Heart right ventricle (tissue), 16 donors: Measurements from ENCODE around the gene NXPH4. TPM values are rescaled to one million over a fixed set of nuclear protein-coding genes. Genes with fewer than 3 reads are reported as not detected.

ENCODE experiments used
- ATAC-seq, 8 donors: fragments of 200-7000 bp; cut with Tn5 transposase; one replicate each; pipeline ENCODE4 v1.9.1; 2020; ENCODE audit warnings: mild to moderate bottlenecking in 8 of 8, moderate library complexity in 8 of 8, moderate number of reproducible peaks in 1 of 8
- DNase-seq, 2 donors: peaks; one replicate each; pipeline ENCODE4 v3.0.0-alpha.2; 2020
- H3K27ac ChIP-seq, 10 donors: fragments of 200-600 bp; sonication (generic) in 2 of 10; one replicate each; pipeline versions ENCODE4 v1.5.0 to v1.8.0; 2020 to 2022; ENCODE audit warnings: mild to moderate bottlenecking in 3 of 10
- H3K27me3 ChIP-seq, 7 donors: fragments of 200-600 bp; one replicate each; pipeline ENCODE4 v1.8.0; 2021 to 2022; ENCODE audit warnings: mild to moderate bottlenecking in 2 of 7
- H3K36me3 ChIP-seq, 9 donors: fragments of 200-600 bp; sonication (generic) in 1 of 9; one replicate each; pipeline versions ENCODE4 v1.5.0 to v1.8.0; 2020 to 2022; ENCODE audit warnings: mild to moderate bottlenecking in 2 of 9
- H3K4me1 ChIP-seq, 9 donors: fragments of 200-600 bp; sonication (generic) in 1 of 9; one replicate each; pipeline versions ENCODE4 v1.5.0 to v1.8.0; 2020 to 2022; ENCODE audit warnings: mild to moderate bottlenecking in 4 of 9
- H3K4me3 ChIP-seq, 10 donors: fragments of 200-600 bp; sonication (generic) in 2 of 10; one replicate each; pipeline versions ENCODE4 v1.5.0 to v1.8.0; 2020 to 2022; ENCODE audit warnings: mild to moderate bottlenecking in 7 of 10, moderate library complexity in 2 of 10
- H3K9me3 ChIP-seq, 11 donors: fragments of 200-600 bp in 10 of 11; sonication (generic) in 2 of 11; one replicate each; pipeline versions ENCODE4 v1.5.0 to v1.8.0; 2013 to 2022; ENCODE audit warnings: mild to moderate bottlenecking in 2 of 11, control low read depth in 1 of 11, moderate library complexity in 1 of 11
- WGBS, 2 donors: extraction: QIAGEN DNeasy Blood & Tissue Kit; methylation state at CpG; one replicate each; pipeline ENCODE4 v1.1.7; 2013; ENCODE audit warnings: inconsistent platforms in 1 of 2; 5-methylcytosine and 5-hydroxymethylcytosine counted together
- intact Hi-C, 10 donors: fragments of 100-400 bp; cut with DNase I; formaldehyde crosslinking; loops; one replicate each; pipeline versions ENCODE4 v1.11.1 to v1.14.2; 2022
- polyA plus RNA-seq, 2 donors: library from polyadenylated mRNA; stranded (reverse); fragments of 200-250 nt; gene quantifications; one replicate each; pipeline ENCODE4 v1.2.3, GENCODE V29; 2013
- total RNA-seq, 10 donors: library from RNA; stranded (reverse); fragmentation: NEBNext Ultra II Directional in 3 of 10; extraction: Animal tissue kit (Norgen Biotek cat#: 25700) in 3 of 10; gene quantifications; one replicate each; pipeline versions ENCODE4 v1.2.1 to v1.2.4, GENCODE V29; 2021 to 2023
- TF ChIP-seq, protein P1 (sequence below), 9 donors: fragments of 200-600 bp; sonication (generic) in 2 of 9; IDR thresholded peaks; one replicate each; pipeline versions ENCODE4 v1.5.0 to v1.8.0; 2021 to 2022; ENCODE audit warnings: antibody characterized with exemption in 9 of 9, mild to moderate bottlenecking in 5 of 9, moderate library complexity in 1 of 9
- donor health status: Arrhythmogenic right ventricular cardiomyopathy.
- donor health status: ischemic (EF 13 %, LVEDD 7.1; RV severe dilation, severe dysfunction).
- donor health status: healthy with polysubstance abuse.
- donor health status: DM: no; HTN: yes; CAD: no.
- donor health status: DM: no; HTN: no; CAD: no.
- donor health status: ischemic (EF 25% LVEDD 6.9; RV normal size, moderate dysfunction).
- donor health status: ischemic (EF 25% LVEDD 5.7; RV mildly dilated, moderate dysfunction).
- donor health status: healthy.
- donor health status: DM: yes; HTN: yes; CAD: no.
- donor health status: Ischemic cardiomyopathy.
- donor health status: ischemic (EF 35%, LVEDD 5.7; RV mildly dilated, moderate dysfunction).
- donor health status: nonischemic (EF 11% LVEDD 7.7; RV severe dilation, severe dysfunction).
- donor health status: DM: yes; HTN: yes; CAD: no.
- donor health status: PGD.
- donor health status: ischemic (EF 29% LVEDD 5.4; RV normal size, mild dysfunction).
- donor health status: nonischemic (EF 23%, LVEDD 6.1; RV moderate dilation, normal function).

The NXPH4 gene
- total and polyA plus RNA-seq, 12 donors, result 0.18 to 6.2 (median 1.8) TPM

GRCh38 chr12:57169969-57170368, 46.6 kb upstream of the NXPH4 start:
- TF ChIP-seq, protein P1, sequence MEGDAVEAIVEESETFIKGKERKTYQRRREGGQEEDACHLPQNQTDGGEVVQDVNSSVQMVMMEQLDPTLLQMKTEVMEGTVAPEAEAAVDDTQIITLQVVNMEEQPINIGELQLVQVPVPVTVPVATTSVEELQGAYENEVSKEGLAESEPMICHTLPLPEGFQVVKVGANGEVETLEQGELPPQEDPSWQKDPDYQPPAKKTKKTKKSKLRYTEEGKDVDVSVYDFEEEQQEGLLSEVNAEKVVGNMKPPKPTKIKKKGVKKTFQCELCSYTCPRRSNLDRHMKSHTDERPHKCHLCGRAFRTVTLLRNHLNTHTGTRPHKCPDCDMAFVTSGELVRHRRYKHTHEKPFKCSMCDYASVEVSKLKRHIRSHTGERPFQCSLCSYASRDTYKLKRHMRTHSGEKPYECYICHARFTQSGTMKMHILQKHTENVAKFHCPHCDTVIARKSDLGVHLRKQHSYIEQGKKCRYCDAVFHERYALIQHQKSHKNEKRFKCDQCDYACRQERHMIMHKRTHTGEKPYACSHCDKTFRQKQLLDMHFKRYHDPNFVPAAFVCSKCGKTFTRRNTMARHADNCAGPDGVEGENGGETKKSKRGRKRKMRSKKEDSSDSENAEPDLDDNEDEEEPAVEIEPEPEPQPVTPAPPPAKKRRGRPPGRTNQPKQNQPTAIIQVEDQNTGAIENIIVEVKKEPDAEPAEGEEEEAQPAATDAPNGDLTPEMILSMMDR (IDR thresholded peaks at IDR 0.05), result no peak
- Histone ChIP-seq H3K27me3 (no peaks in the 10 kb centered on the region), H3K4me3 (no peak overlapping the region), H3K27ac (peak overlapping the region in 1 of 10 donors; percentile 44), H3K36me3 (peaks cover 0 to 97% (median 29%) of the 10 kb centered on the region in 9 donors), H3K4me1 (peaks cover 0 to 10% (median 0%) of the 10 kb centered on the region in 9 donors), H3K9me3 (no peaks in the 10 kb centered on the region)
- intact Hi-C loops, result loop anchor here in 2 of 10 donors (2.0 to 5.0 kb wide), 2 partner anchors 43 to 45 kb away; partner anchors contain the start of gene LRP1 (in 1 of the 2)
- no peak for DNase-seq
- no peak for ATAC-seq
- WGBS, 2 donors, result 70 to 74% methylated on average over 7 of the region's 7 CpGs

DNA sequence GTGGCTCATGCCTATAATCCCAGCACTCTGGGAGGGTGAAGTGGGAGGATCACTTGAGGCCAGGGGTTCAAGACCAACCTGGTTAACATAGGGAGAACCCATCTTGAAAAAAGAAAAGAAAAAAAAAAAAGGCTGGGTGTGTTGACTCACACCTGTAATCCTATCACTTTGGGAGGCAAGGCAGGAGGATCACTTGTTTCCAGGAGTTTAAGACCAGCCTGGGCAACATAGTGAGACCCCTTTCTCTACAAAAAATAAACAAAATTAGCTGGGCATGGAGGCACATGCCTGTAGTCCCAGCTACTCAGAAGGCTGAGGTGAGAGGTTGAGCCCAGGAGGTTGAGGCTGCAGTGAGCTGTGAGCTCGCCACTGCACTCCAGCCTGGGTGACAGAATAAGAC, 46.2 kb upstream of the NXPH4 start:
- DNase-seq (no peak), ATAC-seq (no peak)
- intact Hi-C loops, result loop anchor here in 2 of 10 donors (2.0 to 5.0 kb wide), 2 partner anchors 43 to 46 kb away; partner anchors contain the start of gene LRP1 (in 1 of the 2)
- H3K4me3 ChIP-seq, result no peak overlapping the region
- WGBS, 2 donors, result 94 to 96% methylated on average over 1 of the region's 1 CpG
- H3K4me1 ChIP-seq, result peaks cover 0 to 14% (median 4%) of the 10 kb centered on the region in 9 donors
- TF ChIP-seq, protein P1 (IDR thresholded peaks at IDR 0.05), result no peak
- H3K9me3 ChIP-seq, result no peaks in the 10 kb centered on the region
- H3K27me3 ChIP-seq, result no peaks in the 10 kb centered on the region
- peaks cover 0 to 97% (median 28%) of the 10 kb centered on the region in 9 donors for H3K36me3 ChIP-seq
- peak overlapping the region in 1 of 10 donors; percentile 10 for H3K27ac ChIP-seq

DNA sequence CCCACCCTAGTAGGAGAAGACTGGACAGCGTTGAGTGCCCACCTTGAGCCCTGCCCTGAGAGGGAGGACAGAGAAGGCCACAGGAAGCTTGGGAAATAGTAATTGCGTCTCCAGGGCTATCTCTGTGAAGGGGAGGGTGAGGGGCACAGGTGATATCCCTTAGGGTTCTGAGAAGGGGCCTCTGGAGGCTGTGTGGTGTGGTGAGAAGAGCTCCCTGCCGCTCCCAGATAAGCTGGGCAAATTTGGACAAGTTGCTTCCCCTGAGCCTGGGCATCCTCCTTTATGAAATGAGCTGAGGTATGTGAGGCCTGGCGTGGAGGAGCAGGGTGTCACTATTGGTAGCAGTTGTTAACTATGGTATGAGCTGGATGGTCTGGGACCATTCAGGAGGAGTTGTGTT, 45.7 kb upstream of the NXPH4 start:
- WGBS, 2 donors, result 83 to 92% methylated on average over 4 of the region's 4 CpGs
- peaks cover 0 to 97% (median 23%) of the 10 kb centered on the region in 9 donors for H3K36me3 ChIP-seq
- no peaks in the 10 kb centered on the region for H3K9me3 ChIP-seq
- no peaks in the 10 kb centered on the region for H3K27me3 ChIP-seq
- TF ChIP-seq, protein P1 (IDR thresholded peaks at IDR 0.05), result no peak
- ATAC-seq (no peak), DNase-seq (no peak)
- intact Hi-C loops, result loop anchor here in 2 of 10 donors (2.0 to 5.0 kb wide), 2 partner anchors 44 to 46 kb away; partner anchors contain the start of gene LRP1 (in 1 of the 2)
- peak overlapping the region in 2 of 10 donors; percentile 10 to 21 for H3K27ac ChIP-seq
- H3K4me3 ChIP-seq, result no peak overlapping the region
- peaks cover 0 to 18% (median 7%) of the 10 kb centered on the region in 9 donors for H3K4me1 ChIP-seq

GRCh38 chr12:57171668-57172067, 44.9 kb upstream of the NXPH4 start:
- WGBS, 2 donors, result 49 to 58% methylated on average over 4 of the region's 4 CpGs
- ATAC-seq (peak in 6 of 8 donors; percentile 8 to 37 (median 18)), DNase-seq (no peak)
- Histone ChIP-seq H3K27ac (no peak overlapping the region), H3K4me3 (no peak overlapping the region), H3K36me3 (peaks cover 0 to 97% (median 22%) of the 10 kb centered on the region in 9 donors), H3K4me1 (peaks cover 0 to 19% (median 7%) of the 10 kb centered on the region in 9 donors), H3K9me3 (no peaks in the 10 kb centered on the region), H3K27me3 (no peaks in the 10 kb centered on the region)
- intact Hi-C loops, result loop anchor here in 2 of 10 donors (2.0 to 5.0 kb wide), 2 partner anchors 44 to 47 kb away; partner anchors contain the start of gene LRP1 (in 1 of the 2)
- TF ChIP-seq, protein P1 (IDR thresholded peaks at IDR 0.05), result no peak
